Panc1 (cell line): ENCODE results near the gene LKAAEAR1.

Experiments
- POLR2AphosphoS5 ChIP-seq: IDR thresholded peaks from 2 replicates; pipeline ENCODE4 v1.6.1; 2012; ENCODE audit warnings: mild to moderate bottlenecking, low read depth, low read length, moderate library complexity
- SIN3A ChIP-seq: IDR thresholded peaks from 2 replicates; pipeline ENCODE4 v1.6.1; 2012; ENCODE audit warnings: low read depth, mild to moderate bottlenecking, low read length, moderate library complexity, borderline replicate concordance; ENCODE audit not compliant: insufficient read depth
- TF ChIP-seq, protein P1 (sequence below): fragments of 450-650 bp; IDR thresholded peaks from 2 replicates; pipeline ENCODE4 v1.5.1; 2017; ENCODE audit warnings: mild to moderate bottlenecking

GRCh38 chr20:64041781-64042053 is 42.5 kb downstream of the LKAAEAR1 start:
- TF ChIP-seq, protein P1, sequence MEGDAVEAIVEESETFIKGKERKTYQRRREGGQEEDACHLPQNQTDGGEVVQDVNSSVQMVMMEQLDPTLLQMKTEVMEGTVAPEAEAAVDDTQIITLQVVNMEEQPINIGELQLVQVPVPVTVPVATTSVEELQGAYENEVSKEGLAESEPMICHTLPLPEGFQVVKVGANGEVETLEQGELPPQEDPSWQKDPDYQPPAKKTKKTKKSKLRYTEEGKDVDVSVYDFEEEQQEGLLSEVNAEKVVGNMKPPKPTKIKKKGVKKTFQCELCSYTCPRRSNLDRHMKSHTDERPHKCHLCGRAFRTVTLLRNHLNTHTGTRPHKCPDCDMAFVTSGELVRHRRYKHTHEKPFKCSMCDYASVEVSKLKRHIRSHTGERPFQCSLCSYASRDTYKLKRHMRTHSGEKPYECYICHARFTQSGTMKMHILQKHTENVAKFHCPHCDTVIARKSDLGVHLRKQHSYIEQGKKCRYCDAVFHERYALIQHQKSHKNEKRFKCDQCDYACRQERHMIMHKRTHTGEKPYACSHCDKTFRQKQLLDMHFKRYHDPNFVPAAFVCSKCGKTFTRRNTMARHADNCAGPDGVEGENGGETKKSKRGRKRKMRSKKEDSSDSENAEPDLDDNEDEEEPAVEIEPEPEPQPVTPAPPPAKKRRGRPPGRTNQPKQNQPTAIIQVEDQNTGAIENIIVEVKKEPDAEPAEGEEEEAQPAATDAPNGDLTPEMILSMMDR = no peak
- TF ChIP-seq SIN3A = no peak
- TF ChIP-seq POLR2AphosphoS5 = no peak
